HFFc6 (cell line): ENCODE data around the gene STC2. TPM values are rescaled to one million over a fixed set of nuclear protein-coding genes. Genes with fewer than 3 reads are reported as not detected.
"Not testable (repeated sequence)": the region's sequence is repeated elsewhere in the genome, so short reads cannot be mapped to it uniquely, and the experiment has no call there.

Experiments
- DNase-seq: peaks from one replicate; pipeline ENCODE4 v3.0.0-alpha.2; 2018
- H3K27ac Mint-ChIP-seq: 2 replicates; pipeline ENCODE4 v1.8.0; 2020; ENCODE audit warnings: mild to moderate bottlenecking, mixed read lengths
- H3K27me3 Mint-ChIP-seq: 2 replicates; pipeline ENCODE4 v1.8.0; 2021; ENCODE audit warnings: mild to moderate bottlenecking, moderate library complexity, mixed read lengths; ENCODE audit not compliant: insufficient read depth
- H3K36me3 Mint-ChIP-seq: 2 replicates; pipeline ENCODE4 v1.8.0; 2021; ENCODE audit warnings: low read depth, mixed read lengths
- H3K4me1 Mint-ChIP-seq: 2 replicates; pipeline ENCODE4 v1.8.0; 2020; ENCODE audit warnings: low read depth, mixed read lengths
- H3K4me3 Mint-ChIP-seq: 2 replicates; pipeline ENCODE4 v1.8.0; 2020; ENCODE audit warnings: mild to moderate bottlenecking, moderate library complexity, mixed read lengths
- H3K9me3 Mint-ChIP-seq: 2 replicates; pipeline ENCODE4 v1.8.0; 2020; ENCODE audit warnings: mild to moderate bottlenecking, mixed read lengths
- total RNA-seq, 6 experiments: library from RNA; stranded (reverse); fragmentation: NEBNext Ultra II Directional; extraction: Animal tissue kit (Norgen Biotek cat#: 25700); gene quantifications; 2 replicates in 1 of 6; 3 replicates in 5 of 6; pipeline ENCODE4 v1.2.3, GENCODE V29; 2021
- TF ChIP-seq, protein P1 (sequence below): fragments of 200-600 bp; sonication (generic); IDR thresholded peaks from 2 replicates; pipeline ENCODE4 v1.5.0; 2021; ENCODE audit warnings: antibody characterized with exemption, mild to moderate bottlenecking

STC2 gene
- total RNA-seq, 6 experiments from 2014 or later: 66.3 to 89.0 (median 71.5) TPM

DNA sequence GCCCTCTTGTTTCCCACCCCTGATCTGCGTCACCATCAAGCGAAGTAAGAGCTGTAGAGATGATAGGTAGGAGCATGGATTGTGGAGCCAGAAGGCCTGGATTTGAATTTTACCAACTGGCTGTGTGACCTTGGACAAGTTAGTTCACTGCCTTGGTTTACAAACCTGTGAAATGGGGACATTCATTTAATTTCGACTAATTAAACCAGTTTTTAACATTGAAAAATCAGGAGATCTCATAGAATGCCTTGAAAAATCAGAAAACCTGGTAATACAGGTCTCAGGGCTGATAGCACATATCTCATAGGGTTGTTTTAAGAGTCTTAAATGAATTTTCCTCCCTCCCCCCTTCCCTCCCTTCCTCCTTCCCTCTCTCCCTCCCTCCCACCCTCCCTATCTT, 38.8 kb downstream of the STC2 start:
- TF ChIP-seq, protein P1, sequence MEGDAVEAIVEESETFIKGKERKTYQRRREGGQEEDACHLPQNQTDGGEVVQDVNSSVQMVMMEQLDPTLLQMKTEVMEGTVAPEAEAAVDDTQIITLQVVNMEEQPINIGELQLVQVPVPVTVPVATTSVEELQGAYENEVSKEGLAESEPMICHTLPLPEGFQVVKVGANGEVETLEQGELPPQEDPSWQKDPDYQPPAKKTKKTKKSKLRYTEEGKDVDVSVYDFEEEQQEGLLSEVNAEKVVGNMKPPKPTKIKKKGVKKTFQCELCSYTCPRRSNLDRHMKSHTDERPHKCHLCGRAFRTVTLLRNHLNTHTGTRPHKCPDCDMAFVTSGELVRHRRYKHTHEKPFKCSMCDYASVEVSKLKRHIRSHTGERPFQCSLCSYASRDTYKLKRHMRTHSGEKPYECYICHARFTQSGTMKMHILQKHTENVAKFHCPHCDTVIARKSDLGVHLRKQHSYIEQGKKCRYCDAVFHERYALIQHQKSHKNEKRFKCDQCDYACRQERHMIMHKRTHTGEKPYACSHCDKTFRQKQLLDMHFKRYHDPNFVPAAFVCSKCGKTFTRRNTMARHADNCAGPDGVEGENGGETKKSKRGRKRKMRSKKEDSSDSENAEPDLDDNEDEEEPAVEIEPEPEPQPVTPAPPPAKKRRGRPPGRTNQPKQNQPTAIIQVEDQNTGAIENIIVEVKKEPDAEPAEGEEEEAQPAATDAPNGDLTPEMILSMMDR: no peak
- peaks cover 18% of the 10 kb centered on the region for H3K4me1 Mint-ChIP-seq
- no peak overlapping the region for H3K27ac Mint-ChIP-seq
- no peak overlapping the region for H3K4me3 Mint-ChIP-seq
- H3K27me3 Mint-ChIP-seq: peaks cover 18% of the 10 kb centered on the region
- H3K36me3 Mint-ChIP-seq: peaks cover 5% of the 10 kb centered on the region; the same call in 1 of the 2 replicates
- no peak for DNase-seq
- H3K9me3 Mint-ChIP-seq: peaks cover 4% of the 10 kb centered on the region; the same call in 1 of the 2 replicates

DNA sequence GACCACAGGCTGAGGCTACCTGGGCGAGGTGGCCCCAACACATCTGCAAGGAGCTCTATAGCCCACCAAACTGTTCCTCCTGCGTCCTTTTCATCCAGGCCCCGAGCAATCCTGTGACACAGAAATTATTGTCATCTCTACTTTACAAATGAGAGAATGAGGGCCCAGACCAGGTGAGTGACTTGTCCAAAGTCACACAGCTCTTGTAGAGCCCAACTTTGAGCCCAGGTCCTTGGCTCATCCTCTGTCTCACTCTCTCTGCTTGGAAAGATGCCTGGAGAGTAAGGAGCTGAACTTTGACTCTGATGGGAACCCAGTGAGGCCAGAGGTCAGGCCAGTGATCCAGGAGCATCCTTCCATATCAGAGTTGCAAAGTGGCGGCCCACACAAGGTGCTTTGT, 39.6 kb downstream of the STC2 start:
- no peak for DNase-seq
- peaks cover 14% of the 10 kb centered on the region for H3K4me1 Mint-ChIP-seq
- H3K4me3 Mint-ChIP-seq: no peak overlapping the region
- peaks cover 21% of the 10 kb centered on the region for H3K27me3 Mint-ChIP-seq
- TF ChIP-seq, protein P1: no peak
- H3K27ac Mint-ChIP-seq: no peak overlapping the region
- H3K9me3 Mint-ChIP-seq: peaks cover 4% of the 10 kb centered on the region; the same call in 1 of the 2 replicates
- peaks cover 5% of the 10 kb centered on the region; the same call in 1 of the 2 replicates for H3K36me3 Mint-ChIP-seq

DNA sequence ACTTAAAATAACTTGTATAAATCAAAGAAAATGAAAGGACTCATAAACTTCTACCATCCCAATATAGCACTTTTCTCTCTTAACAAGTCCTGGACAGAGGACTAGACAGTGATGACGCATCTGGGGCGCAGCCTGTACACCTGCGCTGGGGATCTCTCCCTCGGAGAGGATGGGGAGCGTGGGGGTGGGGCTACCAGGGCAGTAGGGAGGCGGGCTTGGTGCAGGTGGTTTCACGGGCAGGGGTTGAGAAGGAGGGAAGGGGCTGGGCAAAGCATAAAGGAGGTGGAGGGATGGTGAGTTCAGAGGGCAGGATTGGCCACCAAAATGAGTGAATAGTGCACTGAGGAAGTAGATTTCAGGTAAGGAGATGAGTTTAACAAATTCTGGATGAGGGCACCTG, 41.1 kb downstream of the STC2 start:
- Mint-ChIP-seq H3K4me1 (peaks cover 8% of the 10 kb centered on the region), H3K9me3 (peaks cover 4% of the 10 kb centered on the region; the same call in 1 of the 2 replicates), H3K27ac (no peak overlapping the region), H3K4me3 (no peak overlapping the region), H3K36me3 (peaks cover 5% of the 10 kb centered on the region; the same call in 1 of the 2 replicates), H3K27me3 (peaks cover 21% of the 10 kb centered on the region)
- DNase-seq: no peak
- TF ChIP-seq, protein P1: no peak

DNA sequence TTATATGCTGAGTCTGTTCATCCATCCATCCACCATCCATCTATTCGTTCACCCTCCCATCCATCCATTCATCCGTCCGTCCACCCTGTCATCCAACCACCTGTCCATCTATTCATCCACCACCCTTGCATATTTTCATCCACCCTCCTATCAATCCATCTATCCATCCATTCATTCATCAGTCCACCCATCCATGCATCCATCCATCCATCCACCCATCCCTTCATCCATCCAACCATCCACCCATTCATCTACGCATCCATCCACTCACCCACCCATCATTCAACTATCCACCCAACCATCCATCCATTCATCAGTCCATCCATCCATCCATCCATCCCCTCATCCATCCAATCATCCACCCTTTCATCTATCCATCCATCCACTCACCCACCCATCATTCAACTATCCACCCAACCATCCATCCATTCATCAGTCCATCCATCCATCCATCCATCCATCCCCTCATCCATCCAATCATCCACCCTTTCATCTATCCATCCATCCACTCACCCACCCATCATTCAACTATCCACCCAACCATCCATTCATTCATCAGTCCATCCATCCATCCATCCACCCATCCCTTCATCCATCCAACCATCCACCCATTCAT, 43.8 kb downstream of the STC2 start:
- not testable (repeated sequence) for DNase-seq, H3K36me3 Mint-ChIP-seq, H3K9me3 Mint-ChIP-seq, H3K4me3 Mint-ChIP-seq, H3K27ac Mint-ChIP-seq, H3K4me1 Mint-ChIP-seq
- H3K27me3 Mint-ChIP-seq: peaks cover 25% of the 10 kb centered on the region

DNA sequence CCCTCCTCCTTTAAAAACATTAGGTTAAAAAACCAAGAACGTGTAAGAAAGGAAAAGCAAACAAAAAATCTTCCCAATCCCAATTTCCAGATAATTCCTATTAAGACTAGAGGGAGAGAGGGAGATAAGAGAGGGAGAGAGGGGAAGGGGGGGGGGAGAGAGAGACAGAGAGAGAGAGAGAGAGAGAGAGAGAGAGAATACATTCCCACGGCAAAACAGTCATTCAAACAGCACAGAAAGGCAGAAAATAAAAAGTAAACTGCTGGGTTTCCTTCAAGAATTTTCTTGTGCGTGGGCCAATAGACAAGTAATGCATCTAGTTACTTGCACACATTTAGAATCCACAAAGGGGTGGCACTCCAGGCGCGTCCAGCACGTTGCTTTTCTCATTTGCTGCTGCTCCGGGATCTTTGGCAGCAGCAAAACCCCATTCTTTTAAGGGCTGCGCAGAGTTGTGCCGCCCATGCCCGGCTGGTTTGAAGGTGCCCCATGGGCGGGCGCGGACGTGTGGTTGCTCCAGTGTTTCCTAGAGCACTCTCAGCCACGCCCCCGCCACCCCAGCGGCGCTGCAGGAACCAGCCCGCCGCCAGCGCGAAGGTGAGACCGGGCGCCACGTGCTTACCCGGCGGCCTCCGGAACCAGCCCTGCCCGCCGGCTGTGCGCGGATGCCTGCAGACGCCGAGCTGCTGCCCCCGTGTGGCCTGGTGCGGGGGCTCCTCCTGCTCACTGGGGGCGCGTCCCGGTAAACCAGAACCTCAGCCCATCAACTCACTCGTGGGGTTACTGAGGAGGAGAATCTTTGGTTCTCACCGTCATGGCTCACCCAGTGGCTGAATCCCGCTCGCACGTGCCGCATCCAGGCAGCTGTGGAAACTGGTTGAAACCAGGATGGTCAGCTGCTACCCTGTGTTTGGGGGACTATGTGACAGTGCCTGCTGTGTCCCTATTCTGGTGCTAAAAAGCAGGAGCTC, 44.6 kb downstream of the STC2 start:
- TF ChIP-seq, protein P1: peak; percentile 87
- Mint-ChIP-seq H3K27ac (no peak overlapping the region), H3K9me3 (peaks cover 4% of the 10 kb centered on the region; the same call in 1 of the 2 replicates), H3K4me3 (peak overlapping the region; percentile 21; the same call in 1 of the 2 replicates), H3K27me3 (peaks cover 21% of the 10 kb centered on the region), H3K4me1 (0 out of 2 replicates have a peak, but pooled peaks cover 4% of the 10 kb centered on the region), H3K36me3 (peaks cover 5% of the 10 kb centered on the region; the same call in 1 of the 2 replicates)
- peak; percentile 42 for DNase-seq
